HT-29 (cell line): ENCODE measurements around the gene MIOX. TPM values are rescaled to one million over a fixed set of nuclear protein-coding genes. Genes with fewer than 3 reads are reported as not detected.

ENCODE experiments used
- DNase-seq: peaks from one replicate; pipeline ENCODE4 v3.0.0-alpha.2; 2015; ENCODE audit warnings: low spot score
- total RNA-seq: library from RNA; depleted of rRNA; stranded (reverse); fragments of >200 nt; shearing (Covaris generic); gene quantifications from 2 replicates; pipeline ENCODE4 v1.2.3, GENCODE V29; 2014

The MIOX gene
- total RNA-seq, 1 experiment from 2014 or later = not detected

GRCh38 chr22:50489363-50490243, 2.9 kb downstream of the MIOX start:
- no peak for DNase-seq

DNA sequence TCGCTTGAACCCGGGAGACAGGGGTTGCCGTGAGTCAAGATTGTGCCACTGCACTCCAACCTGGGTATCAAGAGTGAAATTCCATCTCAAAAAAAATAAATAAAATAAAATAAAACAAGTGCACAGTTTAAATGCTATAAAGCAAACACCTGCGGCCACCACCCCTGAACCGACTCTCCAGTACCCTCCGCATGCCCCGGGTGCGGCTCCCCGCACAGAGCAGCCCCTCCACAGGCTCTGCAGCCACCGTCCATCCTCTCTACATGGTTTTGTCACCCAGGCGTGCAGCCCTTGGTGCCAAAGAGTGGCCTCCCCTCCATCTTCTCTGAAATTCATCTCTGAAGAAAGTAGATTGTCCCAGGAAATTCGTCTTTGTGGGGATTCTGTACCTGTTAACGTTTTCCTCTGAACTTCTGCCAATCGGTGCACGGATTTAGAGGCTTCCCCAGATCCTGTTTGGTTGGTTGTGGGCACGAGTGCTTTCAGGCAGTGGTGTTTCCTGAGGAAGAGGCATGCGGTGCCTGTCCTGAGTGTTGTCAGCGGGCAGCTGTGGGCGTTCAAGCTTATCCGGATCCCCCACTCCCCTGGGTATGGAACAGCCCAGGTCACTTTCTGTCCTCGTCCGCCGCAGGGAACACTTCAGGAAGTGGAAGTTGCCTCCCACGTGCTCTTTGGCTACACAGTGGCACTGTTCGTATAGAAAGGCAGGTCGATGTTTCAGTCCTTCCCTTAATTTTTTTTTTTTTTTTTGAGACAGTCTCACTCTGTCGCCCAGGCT, 4.1 kb downstream of the MIOX start:
- DNase-seq = no peak

DNA sequence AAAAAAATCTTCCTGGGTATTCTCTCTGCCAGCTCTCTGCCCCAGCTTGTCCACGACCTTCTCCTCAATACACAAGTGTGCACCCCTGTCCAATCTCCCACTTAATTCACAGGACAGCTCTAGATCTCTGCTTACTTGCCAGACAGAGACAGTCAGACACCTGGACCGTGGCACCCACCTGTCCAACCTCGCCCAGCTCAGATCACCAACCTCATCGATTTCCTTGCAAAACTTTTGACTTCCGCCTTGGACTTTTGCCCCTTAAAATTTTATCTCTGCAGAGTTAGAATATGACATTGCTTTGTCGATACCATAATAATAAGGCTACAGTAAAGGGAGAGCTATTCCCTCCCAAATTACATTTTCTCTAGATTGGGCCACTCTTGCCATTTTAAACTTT, 10.4 kb downstream of the MIOX start:
- no peak for DNase-seq

DNA sequence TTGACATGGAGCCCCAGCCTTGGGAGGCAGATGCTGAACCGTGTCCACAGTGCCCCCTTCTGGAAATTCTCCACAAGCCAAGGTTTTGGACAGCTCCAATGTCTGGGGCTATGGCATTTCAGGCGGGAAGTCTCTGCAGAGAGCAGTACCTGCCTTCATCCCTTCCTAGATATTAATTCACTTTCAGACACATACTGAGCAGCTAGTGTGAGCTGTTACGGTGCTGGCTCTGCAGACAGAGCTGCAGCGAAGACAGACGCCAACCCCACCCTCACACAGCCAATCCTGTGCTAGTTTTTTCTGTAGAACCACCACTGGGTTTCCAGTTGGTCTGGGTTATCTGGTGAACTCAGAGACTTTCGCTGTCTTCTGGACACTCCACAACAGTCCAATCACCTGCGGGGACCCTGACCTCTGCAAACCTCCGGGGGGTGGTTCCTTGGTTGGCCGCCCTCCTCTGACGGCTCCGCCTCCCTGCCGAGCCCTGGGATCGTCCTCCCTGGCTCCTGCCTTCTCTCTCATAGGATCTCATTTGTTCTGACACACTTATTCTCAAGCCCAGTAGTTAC, 11.7 kb downstream of the MIOX start:
- peak; percentile 77 for DNase-seq

GRCh38 chr22:50500452-50500851, 13.8 kb downstream of the MIOX start:
- no peak for DNase-seq

DNA sequence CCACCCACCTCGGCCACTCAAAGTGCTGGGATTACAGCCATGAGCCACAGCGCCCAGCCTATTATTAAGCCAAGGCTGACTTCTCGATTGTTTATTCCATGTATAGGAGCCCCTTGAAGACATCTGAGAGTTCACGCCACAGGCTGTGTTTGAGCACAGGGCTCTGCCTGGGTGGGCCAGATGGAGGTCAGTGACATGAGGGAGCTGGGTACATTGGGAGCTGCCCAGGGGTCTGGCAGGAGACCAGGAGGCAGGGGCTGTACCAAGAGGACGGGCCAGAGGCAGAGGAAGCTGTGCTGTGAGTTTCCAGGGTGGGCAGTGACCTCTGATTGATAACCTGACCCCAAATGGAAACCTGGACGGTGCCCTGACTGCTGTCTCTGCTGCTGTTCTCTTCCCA, 15.4 kb downstream of the MIOX start:
- DNase-seq = no peak

DNA sequence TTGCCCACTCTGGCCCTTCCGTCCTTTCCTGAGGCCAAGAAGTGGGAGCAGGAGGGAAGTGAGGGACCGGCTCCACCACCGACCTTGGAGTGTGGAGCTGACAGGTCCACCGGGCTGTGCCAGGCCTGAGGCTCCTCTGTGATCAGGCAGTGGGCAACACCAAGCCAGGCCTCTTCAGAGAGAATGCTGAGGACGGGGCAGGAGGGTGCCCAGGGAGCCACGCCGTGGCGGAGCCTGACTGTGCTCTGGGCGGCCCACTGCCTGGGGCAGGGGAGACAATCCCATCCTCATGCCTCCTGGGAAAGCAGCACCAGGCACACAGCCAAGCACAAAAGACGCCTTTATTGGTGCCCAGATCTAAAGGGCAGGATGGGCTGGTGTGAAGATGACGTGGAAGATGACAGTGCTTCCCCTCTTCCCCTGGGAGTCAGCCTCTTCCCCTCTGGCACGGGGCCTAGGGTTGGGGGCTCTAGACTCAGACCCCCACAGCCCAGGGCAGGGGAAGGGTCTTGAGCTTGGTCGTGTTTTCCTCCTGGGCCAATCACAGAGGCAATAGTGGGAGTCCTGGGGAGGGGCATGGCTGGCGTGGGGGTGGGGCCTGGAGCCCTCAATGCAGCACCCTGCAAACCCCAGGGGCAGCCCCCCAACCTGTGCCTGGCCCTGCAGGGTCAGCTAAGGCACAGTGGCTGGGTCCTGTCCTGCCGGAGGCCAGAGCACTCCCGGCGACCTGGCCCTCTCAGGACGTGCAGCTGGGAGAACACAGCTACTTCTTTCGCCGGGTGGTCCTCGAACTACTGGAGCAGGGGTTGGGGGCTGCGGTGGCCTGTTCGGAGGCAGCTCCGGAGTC, 16.2 kb downstream of the MIOX start:
- no peak for DNase-seq

GRCh38 chr22:50503475-50504145, 17.0 kb downstream of the MIOX start:
- DNase-seq = no peak

- DNase-seq = no peak
These were observed 17.9 kb downstream of the MIOX start for GRCh38 chr22:50504369-50505211.

DNA sequence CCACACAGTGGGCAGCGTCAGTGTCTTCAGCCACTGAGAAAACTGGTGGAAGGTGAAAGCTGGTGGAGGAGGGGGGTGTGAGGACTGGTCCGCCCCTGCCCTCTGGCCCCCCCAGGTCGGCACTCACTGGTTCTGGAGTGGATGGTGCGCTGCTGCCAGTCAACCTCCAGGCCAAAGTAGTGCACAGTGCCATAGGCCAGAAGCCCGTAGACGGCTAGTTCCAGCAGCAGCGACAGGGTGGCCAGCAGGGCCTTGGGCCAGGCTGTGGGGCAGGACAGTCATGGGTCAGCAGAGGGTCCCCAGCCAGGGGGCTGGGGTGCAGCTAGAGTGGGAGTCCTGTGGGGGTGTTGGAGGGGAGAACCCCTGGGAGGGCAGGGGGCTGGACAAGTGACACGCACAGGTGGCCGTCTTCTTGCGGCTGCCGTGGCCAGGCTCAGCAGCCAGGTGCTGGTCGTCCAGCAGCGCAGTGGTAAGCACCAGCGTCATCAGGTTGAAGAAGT, 18.7 kb downstream of the MIOX start:
- DNase-seq = no peak

GRCh38 chr22:50505776-50506610, 19.3 kb downstream of the MIOX start:
- DNase-seq = no peak

DNA sequence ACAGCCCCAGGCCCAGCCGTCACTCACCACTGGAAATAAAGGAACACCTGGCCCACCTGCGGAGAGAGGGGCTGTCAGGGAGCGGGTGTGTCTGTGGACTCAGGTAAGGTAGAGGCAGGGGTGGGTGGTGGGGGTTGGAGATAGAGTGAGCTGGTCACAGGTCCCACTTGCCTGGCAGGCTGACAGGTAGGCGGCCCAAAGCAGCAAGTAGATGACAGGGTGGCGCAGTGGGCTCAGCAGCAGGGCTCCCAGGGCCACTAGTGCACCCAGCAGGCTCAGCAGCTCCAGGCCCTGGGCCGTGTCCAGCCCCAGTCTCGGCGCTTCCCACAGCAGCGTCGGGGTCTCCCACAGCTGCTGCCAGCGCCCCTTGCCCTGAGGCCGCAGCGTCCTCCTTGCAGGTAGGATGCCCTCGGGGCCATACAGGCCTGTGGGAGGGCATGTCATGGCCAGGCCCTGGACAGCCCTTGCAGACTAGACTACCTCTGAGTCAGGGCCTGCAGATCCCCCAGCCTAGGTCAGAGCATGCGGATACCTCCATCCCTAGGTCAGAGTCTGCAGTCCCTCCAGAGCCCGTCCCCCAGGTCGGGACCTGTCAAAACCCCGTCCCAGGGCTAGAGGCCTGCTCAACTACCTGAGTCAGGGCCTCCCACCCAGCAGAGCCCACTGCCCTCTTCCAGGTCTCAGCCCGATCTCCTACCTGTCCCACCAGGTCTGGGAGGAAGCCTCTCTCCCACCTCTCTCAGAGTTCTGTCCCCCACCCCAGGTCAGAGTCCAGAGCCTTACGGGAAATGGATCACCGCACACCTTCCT, 20.2 kb downstream of the MIOX start:
- DNase-seq = no peak

DNA sequence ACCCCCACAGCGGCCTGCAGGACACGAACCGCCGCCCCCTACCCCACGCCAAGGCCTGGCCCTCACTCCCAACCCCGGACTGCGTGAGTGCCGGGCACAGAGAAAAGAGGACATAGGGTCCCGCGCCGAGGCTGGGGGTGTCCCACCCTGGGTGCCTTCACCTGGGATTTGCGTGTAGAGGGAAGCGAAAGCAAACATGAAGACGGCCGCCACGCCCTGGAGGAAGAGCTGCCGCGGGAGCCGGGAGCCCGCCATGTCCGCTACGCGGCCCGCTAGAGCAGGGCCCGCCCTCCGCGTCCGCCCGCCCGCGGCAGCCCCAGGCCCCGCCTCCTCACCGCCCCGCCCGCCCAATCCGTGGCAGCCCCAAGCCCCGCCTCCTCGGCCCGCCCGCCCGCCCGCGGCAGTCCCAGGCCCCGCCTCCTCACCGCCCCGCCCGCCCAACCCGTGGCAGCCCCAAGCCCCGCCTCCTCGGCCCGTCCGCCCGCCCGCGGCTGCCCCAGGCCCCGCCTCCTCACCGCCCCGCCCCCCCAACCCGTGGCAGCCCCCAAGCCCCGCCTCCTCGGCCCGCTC, 20.8 kb downstream of the MIOX start, which contains the start of gene LMF2:
Gene LMF2, minus strand, starts transcription at position 282 of the 570 bp plus-strand sequence. Its CDS starts 27 bp downstream, at position 255.
- DNase-seq = no peak

DNA sequence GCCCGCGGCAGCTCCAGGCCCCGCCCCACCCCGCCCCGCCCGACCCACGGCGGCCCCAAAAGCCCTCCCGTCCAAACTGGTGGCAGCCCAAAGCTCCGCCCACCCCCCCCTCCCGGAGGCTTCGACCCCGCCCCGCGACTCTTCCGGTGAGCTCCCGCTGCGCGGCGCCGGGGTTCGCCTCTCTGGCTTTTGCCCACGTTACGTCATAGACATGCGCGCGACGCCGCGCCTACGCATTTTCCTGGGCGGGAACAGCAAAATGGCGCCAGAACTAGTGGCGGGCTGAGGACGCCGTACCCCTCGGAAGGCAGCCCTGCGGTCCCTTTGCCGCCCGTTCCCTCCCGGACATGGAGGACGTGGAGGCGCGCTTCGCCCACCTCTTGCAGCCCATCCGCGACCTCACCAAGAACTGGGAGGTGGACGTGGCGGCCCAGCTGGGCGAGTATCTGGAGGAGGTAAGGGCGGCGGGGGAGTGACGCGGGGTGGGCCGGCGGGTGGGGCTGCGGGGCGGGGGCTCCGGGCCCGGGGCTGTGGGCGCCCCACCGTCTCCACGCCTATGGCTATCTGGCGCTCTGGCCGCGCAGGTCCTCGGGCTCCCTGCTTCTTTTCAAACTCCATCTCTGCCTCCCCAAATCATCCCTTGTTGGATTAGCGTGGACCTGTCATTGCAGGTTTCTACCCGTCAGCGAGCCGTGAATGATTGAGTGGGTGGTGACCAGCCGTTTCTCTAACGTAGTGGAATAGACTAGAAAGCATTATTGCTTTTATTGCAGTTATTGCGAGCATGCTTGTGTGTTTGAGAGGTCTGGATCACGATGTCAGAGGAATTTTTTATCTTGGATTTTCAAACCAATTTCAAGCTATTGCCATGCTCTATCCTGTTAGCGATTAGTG, 21.6 kb downstream of the MIOX start, which contains the start of gene NCAPH2:
Gene NCAPH2, plus strand, starts transcription at position 234 of the 894 bp plus-strand sequence. Its CDS starts 114 bp downstream, at position 348.
- DNase-seq = peak; percentile 92

- DNase-seq = no peak
These were observed 22.2 kb downstream of the MIOX start for GRCh38 chr22:50508897-50509296.

DNA sequence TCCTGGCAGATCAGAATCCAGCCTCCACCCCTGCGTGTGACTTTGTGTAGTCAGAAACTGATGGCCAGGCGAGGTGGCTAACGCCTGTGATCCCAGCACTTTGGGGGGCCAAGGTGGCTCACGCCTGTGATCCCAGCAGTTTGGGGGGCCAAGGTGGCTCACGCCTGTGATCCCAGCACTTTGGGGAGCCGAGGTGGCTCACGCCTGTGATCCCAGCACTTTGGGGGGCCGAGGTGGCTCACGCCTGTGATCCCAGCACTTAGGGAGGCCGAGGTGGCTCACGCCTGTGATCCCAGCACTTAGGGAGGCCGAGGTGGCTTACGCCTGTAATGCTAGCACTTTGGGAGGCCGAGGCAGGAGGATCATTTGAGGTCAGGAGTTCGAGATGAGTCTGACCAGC, 26.5 kb downstream of the MIOX start:
- no peak for DNase-seq
